OCI-LY1 (cell line): ENCODE results near the gene KIAA0040.
A peak's percentile ranks its signal among the peaks of the same experiment; 100 is the strongest.

Source experiments
- EZH2 ChIP-seq: fragments of 200-600 bp; sonication (generic), shearing (Covaris generic); IDR thresholded peaks from 2 replicates; pipeline ENCODE4 v1.8.0; 2017; ENCODE audit warnings: borderline replicate concordance, mixed run types, mild to moderate bottlenecking, antibody characterized with exemption, low read length, moderate library complexity, mixed read lengths
- TF ChIP-seq, protein P1 (sequence below): fragments of 200-600 bp; sonication (generic), shearing (Covaris generic); IDR thresholded peaks from 2 replicates; pipeline ENCODE4 v1.5.1; 2017; ENCODE audit warnings: mild to moderate bottlenecking, antibody characterized with exemption, low read length, moderate library complexity, mixed read lengths

DNA sequence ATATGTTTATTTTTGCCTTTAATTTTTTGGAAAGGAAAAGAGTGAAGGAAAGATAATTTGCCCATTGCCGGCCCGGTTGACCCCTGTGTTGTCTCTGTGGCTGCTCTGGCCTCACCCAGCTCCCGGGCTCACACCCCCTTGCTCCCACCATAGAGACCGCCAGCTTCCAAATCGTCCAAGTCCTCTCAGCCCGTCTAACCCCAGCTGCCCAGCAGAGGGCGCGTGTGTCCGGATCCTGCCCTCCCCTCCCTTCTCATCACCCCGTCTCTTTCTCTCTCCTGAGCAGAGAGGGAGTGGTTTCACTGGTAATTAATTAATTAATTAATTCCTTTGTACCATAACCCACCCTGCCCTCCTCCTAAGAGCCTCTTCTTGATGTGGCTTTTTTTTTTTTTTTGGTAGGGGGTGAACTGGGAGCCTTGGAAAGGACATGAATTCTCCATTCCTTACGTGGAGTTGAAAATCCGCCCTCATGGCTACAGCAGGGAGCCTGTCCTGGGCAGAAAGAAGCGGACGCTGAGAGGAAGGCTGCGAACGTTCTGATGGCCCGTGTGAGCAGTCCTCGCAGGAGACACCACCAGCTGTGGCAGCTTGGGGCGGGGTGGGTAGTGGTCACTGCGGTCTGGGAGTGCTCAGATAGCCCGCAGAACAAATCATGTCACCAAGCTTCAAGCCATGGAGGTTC, 45.9 kb downstream of the KIAA0040 start:
- TF ChIP-seq, protein P1, sequence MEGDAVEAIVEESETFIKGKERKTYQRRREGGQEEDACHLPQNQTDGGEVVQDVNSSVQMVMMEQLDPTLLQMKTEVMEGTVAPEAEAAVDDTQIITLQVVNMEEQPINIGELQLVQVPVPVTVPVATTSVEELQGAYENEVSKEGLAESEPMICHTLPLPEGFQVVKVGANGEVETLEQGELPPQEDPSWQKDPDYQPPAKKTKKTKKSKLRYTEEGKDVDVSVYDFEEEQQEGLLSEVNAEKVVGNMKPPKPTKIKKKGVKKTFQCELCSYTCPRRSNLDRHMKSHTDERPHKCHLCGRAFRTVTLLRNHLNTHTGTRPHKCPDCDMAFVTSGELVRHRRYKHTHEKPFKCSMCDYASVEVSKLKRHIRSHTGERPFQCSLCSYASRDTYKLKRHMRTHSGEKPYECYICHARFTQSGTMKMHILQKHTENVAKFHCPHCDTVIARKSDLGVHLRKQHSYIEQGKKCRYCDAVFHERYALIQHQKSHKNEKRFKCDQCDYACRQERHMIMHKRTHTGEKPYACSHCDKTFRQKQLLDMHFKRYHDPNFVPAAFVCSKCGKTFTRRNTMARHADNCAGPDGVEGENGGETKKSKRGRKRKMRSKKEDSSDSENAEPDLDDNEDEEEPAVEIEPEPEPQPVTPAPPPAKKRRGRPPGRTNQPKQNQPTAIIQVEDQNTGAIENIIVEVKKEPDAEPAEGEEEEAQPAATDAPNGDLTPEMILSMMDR = peak; percentile 80
- no peak for TF ChIP-seq EZH2
